ENCODE data around the gene PIM2. TPM values are rescaled to one million over a fixed set of nuclear protein-coding genes. Genes with fewer than 3 reads are reported as not detected.

Gene PIM2
- total and polyA plus RNA-seq, 2 of the 4 experiments (the other 2 are of a cell fraction): 7.3 to 9.4 TPM

- Histone ChIP-seq H3K9me3 (ENCODE audit: control insufficient read depth, insufficient read depth, low read length) (no peaks in the 10 kb centered on the region; the same call in 1 of the 2 replicates), H4K91ac (ENCODE audit: insufficient read depth, low read depth, low read length) (no peak overlapping the region), H3K9me1 (ENCODE audit: insufficient read depth, low read length) (no peaks in the 10 kb centered on the region), H2AK9ac (replicated peaks; ENCODE audit: low read depth, low read length, poor library complexity) (no peak overlapping the region), H3K4ac (ENCODE audit: low read depth, low read length) (no peak overlapping the region), H3K14ac (replicated peaks; ENCODE audit: low read depth, low read length) (no peak overlapping the region), H2BK20ac (ENCODE audit: low read depth, low read length) (no peak overlapping the region), H3K23ac (ENCODE audit: low read depth, low read length) (no peak overlapping the region), H3K36me3 (ENCODE audit: control insufficient read depth, insufficient read depth, low read length) (peaks cover 21% of the 10 kb centered on the region), H3K56ac (ENCODE audit: extremely low read depth, insufficient read depth, low read length) (no peak overlapping the region), H3K4me1 (ENCODE audit: control insufficient read depth, insufficient read depth, low read length) (no peaks in the 10 kb centered on the region), H3K4me2 (ENCODE audit: low read depth, low read length) (no peak overlapping the region), H4K20me1 (ENCODE audit: insufficient read depth, low read length) (peaks cover 2% of the 10 kb centered on the region), H4K5ac (ENCODE audit: low read depth, low read length) (no peak overlapping the region), H2AFZ (replicated peaks; ENCODE audit: low read length, poor library complexity) (no peak overlapping the region), H2BK15ac (ENCODE audit: low read depth, low read length) (no peak overlapping the region), H4K8ac (ENCODE audit: low read depth in 2 of 2, low read length in 2 of 2) (no peak overlapping the region), H2BK5ac (ENCODE audit: low read depth, low read length, poor library complexity, severe bottlenecking) (no peak overlapping the region), H3K27me3 (ENCODE audit: control insufficient read depth, insufficient read depth, low read length) (no peaks in the 10 kb centered on the region), H2BK120ac (ENCODE audit: low read depth, low read length) (no peak overlapping the region), H3K4me3 (ENCODE audit: insufficient read depth, low read depth, low read length) (no peak overlapping the region), H2AK5ac (ENCODE audit: low read depth, low read length) (no peak overlapping the region), H3K18ac (ENCODE audit: low read depth, low read length) (no peak overlapping the region), H3K9ac (ENCODE audit: low read depth, low read length) (no peak overlapping the region), H3K79me1 (ENCODE audit: low read depth in 1 of 2, low read length in 2 of 2) (peaks cover 0 to 11% of the 10 kb centered on the region in 2 experiments; a peak in 1 of 4 replicates), H3K27ac (ENCODE audit: insufficient read depth, low read length) (no peak overlapping the region)
- BruUV-seq (replicated peaks): no TSS peak
- intact Hi-C loops (cut with micrococcal nuclease): no loop called here
- TF ChIP-seq RAD21 (IDR thresholded peaks at IDR 0.05; ENCODE audit: low read length) (no peak), RFX5 (IDR thresholded peaks at IDR 0.05; ENCODE audit: low read depth, low read length) (no peak), SMC3 (IDR thresholded peaks at IDR 0.05; ENCODE audit: low read depth, low read length) (no peak), NFE2L2 (IDR thresholded peaks at IDR 0.05; ENCODE audit: low read depth, low read length) (no peak), USF2 (IDR thresholded peaks at IDR 0.05; ENCODE audit: low read depth, low read length) (no peak), RCOR1 (IDR thresholded peaks at IDR 0.05; ENCODE audit: insufficient replicate concordance, low read length) (no peak)
- dilution Hi-C loops (cut with HindIII; ENCODE audit: low sequenced_read_pairs, unreplicated experiment): no loop called here
- CTCF ChIA-PET: no interaction called here
- POLR2A ChIA-PET (ENCODE audit: unreplicated experiment): no interaction called here
- DNase-seq (no peak), ATAC-seq (ENCODE audit: low read depth) (no peak)
- in situ Hi-C loops (cut with MboI; ENCODE audit: low sequenced_read_pairs): no loop called here
- 80% methylated on average over 1 of the region's 8 CpGs; no CpG with 5 or more reads in 1 of the 2 experiments for WGBS, 2 experiments (ENCODE audit: extremely low coverage in 2 of 2, insufficient read length in 1 of 2)
Observed at GRCh38 chrX:48904180-48904579, 14.6 kb downstream of the PIM2 start.
